GM18505 (cell line): Measurements from ENCODE around the gene MAPK7.

Experiments
- ATAC-seq: cut with Tn5 transposase; IDR thresholded peaks from one replicate; pipeline ENCODE4 v1.9.1; 2021; ENCODE audit not compliant: unreplicated experiment
- POLR2A ChIP-seq: IDR thresholded peaks from 4 replicates; pipeline ENCODE4 v1.6.1; 2011; ENCODE audit warnings: borderline replicate concordance; ENCODE audit not compliant: insufficient read depth, insufficient read length; ENCODE audit errors: extremely low read depth

MAPK7 gene

DNA sequence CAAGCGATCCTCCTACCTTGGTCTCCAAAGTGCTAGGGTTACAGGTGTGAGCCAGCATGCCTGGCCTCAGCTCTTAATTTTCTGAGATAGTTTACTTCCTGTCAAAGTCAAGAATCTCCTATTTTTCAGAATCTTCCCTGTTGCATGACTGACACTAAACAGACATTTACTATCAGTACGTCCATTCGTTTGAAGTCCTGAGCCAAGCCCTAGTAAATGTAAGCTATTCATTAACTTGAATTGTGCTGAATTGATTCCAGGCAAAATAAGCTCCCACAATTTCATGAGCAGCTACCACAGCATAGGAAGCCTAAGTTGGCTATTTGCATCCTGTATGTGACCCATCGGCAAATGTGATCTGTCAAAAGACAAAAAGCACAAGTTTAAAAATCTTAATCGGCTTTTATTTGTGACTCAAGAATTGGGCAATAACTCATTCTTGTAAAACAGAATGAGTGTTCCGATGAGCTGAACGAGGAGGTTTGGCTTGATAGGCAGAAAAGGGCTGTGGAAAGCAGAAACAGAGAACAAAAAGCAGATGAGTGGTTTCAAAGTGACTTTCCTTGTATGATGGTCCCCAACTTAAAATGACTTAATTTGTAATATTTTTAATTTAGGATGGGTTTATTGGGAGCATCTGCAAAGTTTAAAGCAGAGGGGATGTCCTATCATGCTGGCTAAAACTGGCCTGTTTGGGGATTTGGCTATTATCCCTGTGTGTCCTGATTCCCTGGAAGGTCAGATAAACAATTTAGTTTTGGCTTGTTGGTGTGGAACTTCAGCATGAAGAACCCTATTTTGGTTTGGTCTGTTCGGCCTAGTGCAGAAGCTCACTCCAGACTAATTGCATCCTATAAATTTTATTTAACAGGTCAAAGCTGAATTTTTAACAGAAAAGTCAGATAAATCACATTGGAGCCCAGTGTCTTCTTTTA lies 46.9 kb downstream of the MAPK7 start:
- no peak for TF ChIP-seq POLR2A
- ATAC-seq: no peak

DNA sequence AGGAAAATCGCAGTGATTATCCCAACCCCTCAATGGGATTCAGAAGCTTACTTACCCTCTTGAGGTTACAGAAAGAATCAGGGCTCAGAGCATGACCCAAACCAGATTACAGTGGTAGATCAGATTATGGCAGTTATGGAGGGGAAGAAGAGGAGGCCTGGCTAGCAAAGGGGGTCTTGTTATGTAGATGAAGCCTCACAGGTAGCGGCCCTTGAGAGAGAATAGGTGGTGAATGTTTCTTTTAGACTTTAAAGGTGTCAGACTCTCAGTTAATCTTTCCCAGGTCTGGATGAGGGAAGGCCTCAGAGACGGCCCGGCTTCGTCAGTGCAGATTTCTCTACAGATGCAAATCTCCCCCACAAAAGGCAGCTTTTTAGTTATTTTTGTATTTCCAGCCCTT lies 48.3 kb downstream of the MAPK7 start:
- no peak for ATAC-seq

DNA sequence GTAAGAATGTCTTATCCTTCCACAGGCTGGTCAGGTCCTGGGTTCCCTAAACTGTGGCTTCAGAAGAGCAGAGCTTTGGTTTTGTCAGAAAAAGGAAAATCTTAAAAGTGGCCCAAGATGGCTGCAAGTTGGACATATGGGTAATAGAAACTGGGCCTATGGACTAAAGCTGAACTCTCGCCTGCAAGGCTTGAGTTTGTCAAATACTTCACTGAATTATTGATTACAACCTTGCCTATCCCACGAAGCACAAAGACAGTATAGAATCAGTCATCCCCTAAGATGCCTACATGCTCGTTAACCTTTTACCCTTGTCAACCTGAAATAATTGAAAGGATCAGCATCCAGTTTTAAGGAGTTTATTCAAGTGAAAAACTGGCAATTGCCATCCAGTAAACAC lies 53.4 kb downstream of the MAPK7 start:
- no peak for TF ChIP-seq POLR2A
- ATAC-seq: no peak

More for the DNA sequence above, 48.3 kb downstream of the MAPK7 start:
- TF ChIP-seq POLR2A: no peak
